HG02642 (cell line): ENCODE results near the gene C5AR1.
"Not testable (repeated sequence)": the region's sequence is repeated elsewhere in the genome, so short reads cannot be mapped to it uniquely, and the experiment has no call there.

ENCODE experiments used
- ATAC-seq: cut with Tn5 transposase; IDR thresholded peaks from one replicate; pipeline ENCODE4 v1.9.1; 2021; ENCODE audit warnings: mild to moderate bottlenecking; ENCODE audit not compliant: unreplicated experiment, poor library complexity

The C5AR1 gene

GRCh38 chr19:47324502-47324901 lies 14.8 kb downstream of the C5AR1 start:
- no peak for ATAC-seq

DNA sequence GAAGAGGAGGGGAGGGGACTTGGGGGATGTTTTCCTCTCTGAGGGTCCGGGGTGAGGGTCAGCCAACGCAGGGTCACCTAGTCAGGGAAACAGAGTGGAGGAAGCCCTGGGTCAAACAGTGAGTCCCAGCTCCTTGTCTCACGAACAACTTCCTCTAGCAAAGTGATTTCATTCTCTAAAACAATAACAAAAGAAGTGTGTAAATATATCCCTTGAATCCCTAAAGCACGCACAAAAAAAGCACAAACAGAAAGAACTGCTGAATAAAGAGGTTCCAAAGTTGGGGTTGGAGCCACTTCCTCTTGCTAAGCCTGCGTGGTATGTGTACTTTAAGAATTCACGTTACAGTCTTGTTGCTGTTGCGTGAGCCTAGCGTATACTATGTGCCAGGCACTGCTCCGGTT lies 20.8 kb downstream of the C5AR1 start:
- no peak for ATAC-seq

DNA sequence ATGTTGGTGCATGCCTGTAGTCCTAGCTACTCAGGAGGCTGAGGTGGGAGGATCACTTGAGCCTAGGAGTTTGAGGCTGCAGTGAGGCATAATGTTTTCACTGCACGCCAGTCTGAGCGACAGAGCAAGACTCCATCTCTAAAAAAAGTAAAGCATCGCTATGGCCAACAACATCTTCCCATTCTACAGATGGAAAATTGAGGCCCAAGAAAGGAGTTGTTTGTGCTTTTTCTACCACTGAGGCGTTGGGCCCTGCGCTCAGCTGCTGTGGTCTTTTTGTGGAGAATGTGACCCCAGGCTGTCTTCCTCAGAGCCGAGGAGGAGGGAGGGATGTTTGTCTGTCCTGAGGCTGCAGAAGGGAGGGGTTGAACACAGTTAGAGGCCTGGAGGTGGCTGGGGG lies 21.8 kb downstream of the C5AR1 start:
- ATAC-seq = no peak

GRCh38 chr19:47331931-47332547 lies 22.4 kb downstream of the C5AR1 start, which contains the start of gene C5AR2:
Gene C5AR2, plus strand, starts transcription at chr19:47332175. Its CDS starts 8,625 bp downstream, at chr19:47340800.
- ATAC-seq = no peak

GRCh38 chr19:47336765-47337718 lies 27.4 kb downstream of the C5AR1 start:
- ATAC-seq = not testable (repeated sequence)

GRCh38 chr19:47339196-47339880 lies 29.7 kb downstream of the C5AR1 start:
- no peak for ATAC-seq

DNA sequence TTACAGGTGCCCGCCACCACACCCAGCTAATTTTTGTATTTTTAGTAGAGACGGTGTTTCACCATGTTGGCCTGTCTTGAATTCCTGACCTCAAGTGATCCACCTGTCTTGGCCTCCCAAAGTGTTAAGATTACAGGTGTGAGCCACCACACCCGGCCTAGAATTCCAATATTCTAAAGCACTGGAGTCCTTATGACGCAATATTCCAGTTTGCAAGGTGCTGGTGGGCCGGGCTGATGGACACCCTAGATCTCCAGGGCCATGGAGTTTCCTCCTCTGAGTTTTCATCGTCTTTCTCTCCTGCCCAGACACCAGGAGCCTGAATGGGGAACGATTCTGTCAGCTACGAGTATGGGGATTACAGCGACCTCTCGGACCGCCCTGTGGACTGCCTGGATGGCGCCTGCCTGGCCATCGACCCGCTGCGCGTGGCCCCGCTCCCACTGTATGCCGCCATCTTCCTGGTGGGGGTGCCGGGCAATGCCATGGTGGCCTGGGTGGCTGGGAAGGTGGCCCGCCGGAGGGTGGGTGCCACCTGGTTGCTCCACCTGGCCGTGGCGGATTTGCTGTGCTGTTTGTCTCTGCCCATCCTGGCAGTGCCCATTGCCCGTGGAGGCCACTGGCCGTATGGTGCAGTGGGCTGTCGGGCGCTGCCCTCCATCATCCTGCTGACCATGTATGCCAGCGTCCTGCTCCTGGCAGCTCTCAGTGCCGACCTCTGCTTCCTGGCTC lies 31.0 kb downstream of the C5AR1 start:
- ATAC-seq = no peak

GRCh38 chr19:47341734-47342133 lies 32.1 kb downstream of the C5AR1 start:
- no peak for ATAC-seq

- no peak for ATAC-seq
These were observed 33.6 kb downstream of the C5AR1 start for GRCh38 chr19:47343194-47343802.

- ATAC-seq = no peak
These were observed 34.8 kb downstream of the C5AR1 start for GRCh38 chr19:47344425-47344824.

- ATAC-seq = not testable (repeated sequence)
These were observed 36.4 kb downstream of the C5AR1 start for GRCh38 chr19:47346024-47346423.

- peak; percentile 98 for ATAC-seq
These were observed 39.4 kb downstream of the C5AR1 start, which contains the start of gene DHX34 for GRCh38 chr19:47348819-47349795. Gene DHX34, plus strand, starts transcription at chr19:47349315. Its CDS starts 3,716 bp downstream, at chr19:47353031.

DNA sequence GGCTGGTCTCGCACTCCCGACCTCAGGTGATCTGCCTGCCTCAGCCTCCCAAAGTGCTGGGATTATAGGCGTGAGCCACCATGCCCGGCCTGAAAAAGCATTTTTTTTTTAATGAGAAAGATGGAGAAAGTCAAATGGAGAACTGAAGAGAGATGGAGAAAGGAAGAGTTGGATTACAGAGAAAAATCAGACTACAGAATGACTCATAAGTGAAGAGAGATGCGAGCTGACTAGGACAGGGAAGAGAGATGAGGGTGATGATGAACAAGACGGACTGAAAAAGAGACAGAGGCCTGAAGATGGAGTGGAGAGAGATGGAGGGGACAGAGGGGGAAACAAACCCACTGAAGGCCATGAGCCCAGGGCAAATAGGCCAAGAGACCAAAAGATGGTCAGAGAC lies 41.0 kb downstream of the C5AR1 start:
- no peak for ATAC-seq

DNA sequence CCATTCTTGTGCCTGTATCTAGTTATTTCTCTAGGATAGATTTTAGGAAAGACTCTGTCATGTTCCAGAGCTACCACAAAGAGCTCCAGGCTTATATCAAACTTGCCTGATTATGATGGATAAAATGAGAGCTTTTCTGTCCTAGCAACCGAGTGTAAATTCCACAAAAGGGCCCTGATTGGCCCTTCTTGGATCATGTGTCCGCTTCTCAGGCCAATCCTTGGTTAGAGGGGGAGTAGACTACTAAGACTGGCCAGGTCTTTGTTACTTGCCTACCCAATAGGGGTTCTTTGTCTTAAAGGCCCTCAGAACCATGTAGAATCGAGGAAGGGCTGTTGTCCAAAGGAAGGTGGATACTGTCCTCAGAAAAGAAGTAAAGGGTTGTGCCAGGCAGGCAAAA lies 41.9 kb downstream of the C5AR1 start:
- ATAC-seq = no peak

DNA sequence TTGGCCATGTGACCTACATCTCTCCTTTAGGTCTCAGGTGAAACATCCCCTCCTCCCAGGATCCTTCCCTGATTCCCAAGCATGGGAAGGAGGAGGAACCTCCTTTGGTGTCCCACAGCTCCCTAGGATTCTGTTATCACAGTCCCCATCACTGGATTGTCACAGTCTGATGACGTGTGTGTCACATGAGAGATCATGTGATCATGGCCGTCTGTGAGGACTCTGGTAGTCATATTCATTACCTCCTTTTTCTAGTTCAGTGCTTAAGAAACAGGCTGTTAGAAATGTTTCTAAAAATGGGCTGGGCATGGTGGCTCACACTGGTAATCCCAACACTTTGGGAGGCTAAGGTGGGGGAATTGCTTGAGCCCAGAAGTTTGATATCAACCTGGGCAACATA lies 42.4 kb downstream of the C5AR1 start:
- no peak for ATAC-seq

GRCh38 chr19:47353307-47353712 lies 43.6 kb downstream of the C5AR1 start:
- ATAC-seq = no peak

- ATAC-seq = no peak
These were observed 47.2 kb downstream of the C5AR1 start for GRCh38 chr19:47356900-47357299.

DNA sequence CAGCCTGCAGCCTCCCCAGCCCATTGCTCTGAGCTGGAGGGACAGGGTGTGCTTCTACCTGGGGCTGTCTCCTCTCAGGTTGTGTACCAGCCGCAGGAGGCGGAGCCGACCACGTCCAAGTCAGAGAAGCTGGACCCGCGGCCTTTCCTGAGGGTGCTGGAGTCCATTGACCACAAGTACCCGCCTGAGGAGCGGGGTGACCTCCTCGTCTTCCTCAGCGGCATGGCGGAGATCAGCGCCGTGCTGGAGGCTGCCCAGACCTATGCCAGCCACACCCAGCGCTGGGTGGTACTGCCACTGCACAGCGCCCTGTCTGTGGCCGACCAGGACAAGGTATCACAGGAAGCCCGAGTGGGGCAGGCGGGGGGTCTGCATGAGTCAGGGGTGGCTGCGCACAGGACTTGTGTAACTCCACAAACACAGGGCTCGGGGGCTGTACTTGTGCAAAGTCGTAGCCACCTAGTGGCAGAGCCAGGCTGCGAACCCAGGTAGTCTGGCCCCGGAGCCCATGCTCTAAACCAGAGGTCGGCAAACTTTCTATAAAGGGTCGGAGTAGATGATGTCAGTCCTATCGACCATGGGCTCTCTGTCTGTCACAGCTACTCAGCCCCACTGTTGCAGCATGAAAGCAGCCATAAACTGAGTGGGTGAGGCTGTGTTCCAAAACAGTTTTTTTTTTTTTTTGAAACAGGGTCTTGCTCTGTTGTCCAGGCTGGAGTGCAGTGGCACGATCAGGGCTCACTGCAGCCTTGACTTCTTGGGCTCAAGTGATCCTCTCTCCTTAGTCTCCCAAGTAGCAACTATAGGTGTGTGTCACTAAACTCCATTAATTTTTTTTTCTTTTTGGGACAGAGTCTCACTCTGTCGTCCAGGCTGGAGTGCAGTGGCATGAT lies 48.4 kb downstream of the C5AR1 start:
- ATAC-seq = no peak
